RPMI7951 (cell line): ENCODE data around the gene SP140L. TPM values are rescaled to one million over a fixed set of nuclear protein-coding genes. Genes with fewer than 3 reads are reported as not detected.
A peak's percentile ranks its signal among the peaks of the same experiment; 100 is the strongest.
"Not testable (repeated sequence)": the region's sequence is repeated elsewhere in the genome, so short reads cannot be mapped to it uniquely, and the experiment has no call there.

Experiments used
- DNase-seq: peaks from one replicate; pipeline ENCODE4 v3.0.0-alpha.2; 2012; ENCODE audit warnings: low read depth
- total RNA-seq: library from RNA; depleted of rRNA; stranded (reverse); fragments of >200 nt; shearing (Covaris generic); gene quantifications from 2 replicates; pipeline ENCODE4 v1.2.3, GENCODE V29; 2014; rRNA removed

The SP140L gene
- total RNA-seq: 9.0 and 15.1 TPM in 2 replicates

GRCh38 chr2:230326453-230327417 lies at the start of gene SP140L:
SP140L (plus strand) TSS chr2:230327193; CDS start chr2:230327270, 77 bp downstream.
- DNase-seq: peak; percentile 90

GRCh38 chr2:230282936-230283335 lies 44.1 kb upstream of the SP140L start:
- DNase-seq: no peak

GRCh38 chr2:230286048-230286447 lies 40.9 kb upstream of the SP140L start:
- no peak for DNase-seq

GRCh38 chr2:230289311-230289710 lies 37.7 kb upstream of the SP140L start:
- DNase-seq: peak; percentile 47

- DNase-seq: no peak
Measured at GRCh38 chr2:230295192-230295591, 31.8 kb upstream of the SP140L start.

GRCh38 chr2:230296917-230297316 lies 30.1 kb upstream of the SP140L start:
- no peak for DNase-seq

GRCh38 chr2:230299618-230300017 lies 27.4 kb upstream of the SP140L start:
- DNase-seq: no peak

- DNase-seq: no peak
Measured at GRCh38 chr2:230305416-230306275, 21.3 kb upstream of the SP140L start.

- no peak for DNase-seq
Measured at GRCh38 chr2:230306474-230306873, 20.5 kb upstream of the SP140L start.

GRCh38 chr2:230307485-230307884 lies 19.5 kb upstream of the SP140L start:
- DNase-seq: no peak

GRCh38 chr2:230308402-230309000 lies 18.5 kb upstream of the SP140L start:
- DNase-seq: no peak

- not testable (repeated sequence) for DNase-seq
Measured at GRCh38 chr2:230310792-230311191, 16.2 kb upstream of the SP140L start.

GRCh38 chr2:230311634-230312033 lies 15.4 kb upstream of the SP140L start:
- DNase-seq: not testable (repeated sequence)

- DNase-seq: peak; percentile 72
Measured at GRCh38 chr2:230312638-230313037, 14.4 kb upstream of the SP140L start.

GRCh38 chr2:230317366-230317765 lies 9.6 kb upstream of the SP140L start:
- no peak for DNase-seq

GRCh38 chr2:230318190-230319121 lies 8.5 kb upstream of the SP140L start:
- peak; percentile 10 for DNase-seq

- no peak for DNase-seq
Measured at GRCh38 chr2:230319211-230319862, 7.7 kb upstream of the SP140L start.

- DNase-seq: no peak
Measured at GRCh38 chr2:230321031-230321430, 6.0 kb upstream of the SP140L start.

- no peak for DNase-seq
Measured at GRCh38 chr2:230322561-230323384, 4.2 kb upstream of the SP140L start.
